Kidney (tissue), 14 donors: ENCODE data around the gene ACIN1. TPM values are rescaled to one million over a fixed set of nuclear protein-coding genes. Genes with fewer than 3 reads are reported as not detected.
A peak's percentile ranks its signal among the peaks of the same experiment; 100 is the strongest.

ENCODE experiments used
- DNase-seq, 5 donors: peaks; one replicate each; pipeline ENCODE4 v3.0.0-alpha.2; 2013 to 2020
- FAIRE-seq: peaks from 2 replicates; lab custom pipeline; 2012; peaks lifted over from hg19 to GRCh38; lab: Jason Lieb, UNC
- H3K27ac ChIP-seq, 2 donors: one replicate each; pipeline ENCODE4 v1.7.0; 2013; ENCODE audit warnings: low read depth in 2 of 2, low read length in 2 of 2, inconsistent platforms in 1 of 2
- H3K27me3 ChIP-seq: one replicate; pipeline ENCODE4 v1.7.1; 2013; ENCODE audit warnings: low read length, inconsistent platforms; ENCODE audit not compliant: control insufficient read depth, insufficient read depth
- H3K36me3 ChIP-seq, 3 donors: one replicate each; pipeline versions ENCODE4 v1.7.0 to v1.7.1; 2013; ENCODE audit warnings: low read length in 3 of 3, control low read depth in 1 of 3, inconsistent platforms in 1 of 3; ENCODE audit not compliant: insufficient read depth in 3 of 3, control insufficient read depth in 2 of 3
- H3K4me1 ChIP-seq, 3 donors: one replicate each; pipeline versions ENCODE4 v1.7.0 to v1.7.1; 2013; ENCODE audit warnings: low read length in 3 of 3, inconsistent platforms in 1 of 3, low read depth in 1 of 3; ENCODE audit not compliant: control insufficient read depth in 2 of 3, insufficient read depth in 2 of 3
- H3K4me3 ChIP-seq, 3 donors: one replicate each; pipeline versions ENCODE4 v1.7.0 to v1.8.1; 2013; ENCODE audit warnings: low read length in 3 of 3, control low read depth in 1 of 3, inconsistent platforms in 1 of 3
- H3K9ac ChIP-seq, 3 donors: one replicate each; pipeline versions ENCODE4 v1.7.0 to v1.7.1; 2013; ENCODE audit warnings: low read length in 3 of 3, control low read depth in 1 of 3, inconsistent platforms in 1 of 3
- H3K9me3 ChIP-seq, 3 donors: one replicate each; pipeline versions ENCODE4 v1.7.0 to v1.7.1; 2013; ENCODE audit warnings: low read length in 3 of 3, control low read depth in 1 of 3, inconsistent platforms in 1 of 3; ENCODE audit not compliant: control insufficient read depth in 2 of 3, insufficient read depth in 1 of 3
- CTCF ChIP-seq: IDR thresholded peaks from 3 replicates; pipeline ENCODE4 v1.5.1; 2012; ENCODE audit warnings: mild to moderate bottlenecking, moderate library complexity, borderline replicate concordance; ENCODE audit not compliant: insufficient read depth; ENCODE audit errors: extremely low read depth
- intact Hi-C: fragments of 100-400 bp; cut with DNase I; formaldehyde crosslinking; loops from one replicate; pipeline ENCODE4 v1.11.1; 2022
- polyA plus RNA-seq: library from polyadenylated mRNA; stranded (reverse); fragments of 350-450 nt; fragmentation: Illumina TruSeq; extraction: RNeasy Lipid Tissue Mini Kit (QIAGEN cat#74804); gene quantifications from one replicate; pipeline ENCODE4 v1.2.3, GENCODE V29; 2014; ENCODE audit warnings: low read depth, low replicate concordance; ENCODE audit not compliant: insufficient read depth
- total RNA-seq: library from RNA; stranded (reverse); fragmentation: NEBNext Ultra II Directional; extraction: Animal tissue kit (Norgen Biotek cat#: 25700); gene quantifications from one replicate; pipeline ENCODE4 v1.2.1, GENCODE V29; 2021
- donor health status: control.
- donor health status: control.
- donor health status: control.
- donor health status: control.
- donor health status: control.
- donor health status: DM: yes; HTN: yes; CAD: no.
- donor health status: Normal renal cell carcinoma (clear cell type).

ACIN1 gene
- total and polyA plus RNA-seq, 2 donors from 2014 or later = 54.9 to 150 TPM

- no peak for TF ChIP-seq CTCF
- Histone ChIP-seq H3K4me3 (no peak overlapping the region), H3K36me3 (no peaks in the 10 kb centered on the region), H3K27me3 (no peaks in the 10 kb centered on the region), H3K4me1 (peaks cover 0 to 2% (median 0%) of the 10 kb centered on the region in 3 donors), H3K27ac (peak overlapping the region in 1 of 2 donors; percentile 43), H3K9me3 (no peaks in the 10 kb centered on the region), H3K9ac (no peak overlapping the region)
- intact Hi-C loops = no loop called here
- FAIRE-seq (no peak), DNase-seq (peak in 1 of 5 donors; percentile 57)
These were observed 46.9 kb downstream of the ACIN1 start for GRCh38 chr14:23047751-23048693.

GRCh38 chr14:23047034-23047634, 47.8 kb downstream of the ACIN1 start:
- no peak for TF ChIP-seq CTCF
- Histone ChIP-seq H3K9me3 (no peaks in the 10 kb centered on the region), H3K4me1 (peaks cover 0 to 2% (median 0%) of the 10 kb centered on the region in 3 donors), H3K27me3 (no peaks in the 10 kb centered on the region), H3K36me3 (no peaks in the 10 kb centered on the region), H3K27ac (peak overlapping the region; percentile 7 to 43), H3K4me3 (no peak overlapping the region), H3K9ac (no peak overlapping the region)
- intact Hi-C loops = no loop called here
- peak in 2 of 5 donors; percentile 41 to 65 for DNase-seq
- FAIRE-seq = no peak

- no peak for FAIRE-seq
- no peak for TF ChIP-seq CTCF
- Histone ChIP-seq H3K9me3 (no peaks in the 10 kb centered on the region), H3K36me3 (no peaks in the 10 kb centered on the region), H3K9ac (no peak overlapping the region), H3K27me3 (no peaks in the 10 kb centered on the region), H3K4me3 (no peak overlapping the region), H3K4me1 (peaks cover 0 to 2% (median 0%) of the 10 kb centered on the region in 3 donors), H3K27ac (no peak overlapping the region)
- intact Hi-C loops = no loop called here
- no peak for DNase-seq
These were observed 49.2 kb downstream of the ACIN1 start for GRCh38 chr14:23045419-23046357.
